Measurements from ENCODE around the gene MB. TPM values are rescaled to one million over a fixed set of nuclear protein-coding genes. Genes with fewer than 3 reads are reported as not detected.

The MB gene
- total RNA-seq, 2 donors from 2014 or later = 1.3 TPM; not detected in 1

DNA sequence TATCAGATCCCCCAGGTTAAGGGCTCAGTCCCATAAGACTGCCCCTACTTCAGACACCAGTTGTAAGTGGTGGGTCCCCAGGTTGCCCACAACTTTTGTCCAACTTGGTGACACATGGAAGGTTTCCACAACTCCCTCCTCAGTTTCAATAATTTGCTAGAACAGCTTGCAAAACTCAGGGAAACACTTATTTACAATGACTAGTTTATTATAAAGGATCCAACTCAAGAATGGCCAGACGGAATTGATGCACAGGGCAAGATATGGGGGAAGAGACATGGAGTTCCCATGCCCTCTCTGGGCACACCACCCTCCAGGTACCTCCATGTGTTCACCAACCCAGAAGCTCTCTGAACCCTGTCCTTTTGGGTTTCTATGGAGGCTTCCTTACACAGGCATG is 36.7 kb upstream of the MB start:
- H3K27me3 ChIP-seq = no peaks in the 10 kb centered on the region
- no peak for TF ChIP-seq POLR2A (IDR thresholded peaks at IDR 0.05)
- TF ChIP-seq, protein P1, sequence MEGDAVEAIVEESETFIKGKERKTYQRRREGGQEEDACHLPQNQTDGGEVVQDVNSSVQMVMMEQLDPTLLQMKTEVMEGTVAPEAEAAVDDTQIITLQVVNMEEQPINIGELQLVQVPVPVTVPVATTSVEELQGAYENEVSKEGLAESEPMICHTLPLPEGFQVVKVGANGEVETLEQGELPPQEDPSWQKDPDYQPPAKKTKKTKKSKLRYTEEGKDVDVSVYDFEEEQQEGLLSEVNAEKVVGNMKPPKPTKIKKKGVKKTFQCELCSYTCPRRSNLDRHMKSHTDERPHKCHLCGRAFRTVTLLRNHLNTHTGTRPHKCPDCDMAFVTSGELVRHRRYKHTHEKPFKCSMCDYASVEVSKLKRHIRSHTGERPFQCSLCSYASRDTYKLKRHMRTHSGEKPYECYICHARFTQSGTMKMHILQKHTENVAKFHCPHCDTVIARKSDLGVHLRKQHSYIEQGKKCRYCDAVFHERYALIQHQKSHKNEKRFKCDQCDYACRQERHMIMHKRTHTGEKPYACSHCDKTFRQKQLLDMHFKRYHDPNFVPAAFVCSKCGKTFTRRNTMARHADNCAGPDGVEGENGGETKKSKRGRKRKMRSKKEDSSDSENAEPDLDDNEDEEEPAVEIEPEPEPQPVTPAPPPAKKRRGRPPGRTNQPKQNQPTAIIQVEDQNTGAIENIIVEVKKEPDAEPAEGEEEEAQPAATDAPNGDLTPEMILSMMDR (IDR thresholded peaks at IDR 0.05) = no peak
- intact Hi-C loops (cut with DNase I) = no loop called here
- WGBS, 2 donors = 87 to 93% methylated on average over 1 of the region's 1 CpG
- ATAC-seq = no peak
- H3K27ac ChIP-seq = no peak overlapping the region
- no peak overlapping the region for H3K4me3 ChIP-seq
- peaks cover 0 to 4% of the 10 kb centered on the region in 2 donors for H3K36me3 ChIP-seq (replicated peaks in 1 of 2; ENCODE audit: insufficient read depth in 1 of 2, low read depth in 2 of 2)
- peaks cover 10% of the 10 kb centered on the region for H3K4me1 ChIP-seq
- DNase-seq = no peak
- H3K9me3 ChIP-seq = no peaks in the 10 kb centered on the region

DNA sequence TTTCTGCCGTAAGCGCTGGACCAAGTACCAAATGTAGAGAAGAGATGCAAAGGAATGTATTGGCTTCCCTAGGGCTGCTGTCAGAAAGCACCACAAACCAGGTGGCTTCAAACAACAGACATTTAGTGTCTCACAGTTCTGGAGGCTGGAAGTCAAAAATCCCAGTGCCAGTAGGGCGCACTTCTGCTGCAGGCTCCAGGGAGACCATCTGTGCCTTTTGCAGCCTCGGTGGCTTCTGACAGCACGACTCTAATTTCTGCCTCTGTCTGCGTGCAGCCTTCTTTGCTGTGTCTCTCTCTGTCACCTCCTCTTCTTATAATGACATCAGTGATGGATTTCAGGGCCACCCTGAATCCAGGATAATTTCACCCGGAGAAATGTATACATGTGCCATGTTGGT is 34.0 kb upstream of the MB start:
- no peak for TF ChIP-seq POLR2A (IDR thresholded peaks at IDR 0.05)
- TF ChIP-seq, protein P1 (IDR thresholded peaks at IDR 0.05) = no peak
- intact Hi-C loops (cut with DNase I) = no loop called here
- ATAC-seq = no peak

DNA sequence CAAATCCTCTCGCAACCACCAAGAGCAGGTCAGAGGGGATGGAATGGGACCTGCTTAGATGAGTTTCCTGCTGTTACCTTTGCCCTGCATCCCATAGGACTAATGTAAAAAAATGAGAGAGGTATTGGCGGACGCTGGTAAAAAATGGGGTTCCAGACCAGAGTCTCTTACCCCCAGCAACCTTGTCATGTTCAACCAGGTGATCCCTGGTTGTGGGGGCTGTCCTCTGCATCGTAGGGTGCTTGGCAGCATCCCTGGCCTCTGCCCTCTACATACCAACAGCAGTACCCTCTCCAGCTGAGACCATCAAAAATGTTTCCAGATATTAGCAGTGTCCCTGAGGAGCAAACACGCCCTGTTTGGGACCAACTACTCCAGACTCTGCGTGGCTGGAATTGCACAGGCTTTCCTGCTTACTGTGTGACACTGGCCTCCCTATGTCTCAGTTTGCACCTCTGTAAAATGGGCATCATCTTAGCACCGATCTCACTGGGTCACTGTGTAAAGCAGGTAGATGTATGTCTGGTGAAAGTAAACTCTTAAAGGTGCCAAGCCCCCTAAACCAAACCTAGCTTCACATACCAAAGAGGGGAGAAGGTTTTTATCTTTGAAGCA is 32.6 kb upstream of the MB start:
- Histone ChIP-seq H3K4me1 (peaks cover 13% of the 10 kb centered on the region), H3K27ac (peak overlapping the region in 1 of 4 donors; percentile 86), H3K36me3 (replicated peaks in 1 of 2; ENCODE audit: insufficient read depth in 1 of 2, low read depth in 2 of 2) (no peaks in the 10 kb centered on the region), H3K4me3 (no peak overlapping the region), H3K27me3 (no peaks in the 10 kb centered on the region), H3K9me3 (no peaks in the 10 kb centered on the region)
- DNase-seq (no peak), ATAC-seq (no peak)
- intact Hi-C loops (cut with DNase I) = no loop called here
- WGBS, 2 donors = 75 to 78% methylated on average over 7 of the region's 7 CpGs
- TF ChIP-seq, protein P1 (IDR thresholded peaks at IDR 0.05) = no peak
- no peak for TF ChIP-seq POLR2A (IDR thresholded peaks at IDR 0.05)

More for the DNA sequence above, 34.0 kb upstream of the MB start:
- no peaks in the 10 kb centered on the region for H3K36me3 ChIP-seq (replicated peaks in 1 of 2; ENCODE audit: insufficient read depth in 1 of 2, low read depth in 2 of 2)
- no peak overlapping the region for H3K27ac ChIP-seq
- no peak for DNase-seq
- no peaks in the 10 kb centered on the region for H3K9me3 ChIP-seq
- no peak overlapping the region for H3K4me3 ChIP-seq
- H3K4me1 ChIP-seq = peaks cover 13% of the 10 kb centered on the region
- 96 to 97% methylated on average over 7 of the region's 7 CpGs for WGBS, 2 donors
- no peaks in the 10 kb centered on the region for H3K27me3 ChIP-seq

DNA sequence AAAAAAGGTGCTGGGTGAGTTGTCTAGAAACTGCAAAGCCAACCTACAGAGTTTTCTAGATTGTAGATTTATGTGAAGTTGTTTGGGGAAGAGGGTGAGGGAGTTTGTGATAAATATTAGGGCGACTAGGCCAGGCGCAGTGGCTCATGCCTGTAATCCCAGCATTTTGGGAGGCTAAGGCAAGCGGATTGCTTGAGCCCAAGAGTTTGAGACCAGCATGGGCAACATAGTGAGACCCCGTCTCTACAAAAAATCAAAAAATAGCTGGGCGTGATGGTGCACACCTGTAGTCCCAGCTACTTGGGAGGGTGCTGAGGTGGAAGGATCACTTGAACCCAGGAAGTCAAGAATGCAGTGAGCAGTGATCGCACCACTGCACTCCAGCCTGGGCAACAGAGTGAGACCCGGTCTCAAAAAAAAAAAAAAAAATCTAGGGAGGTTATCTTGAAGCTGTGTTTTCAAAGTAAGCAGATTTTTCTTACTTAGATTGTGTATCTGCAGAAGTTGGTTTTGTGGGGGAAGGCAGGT is 32.0 kb upstream of the MB start:
- DNase-seq = no peak
- Histone ChIP-seq H3K4me3 (peak overlapping the region in 1 of 2 donors; percentile 24), H3K27me3 (no peaks in the 10 kb centered on the region), H3K4me1 (peaks cover 13% of the 10 kb centered on the region), H3K9me3 (no peaks in the 10 kb centered on the region), H3K36me3 (replicated peaks in 1 of 2; ENCODE audit: insufficient read depth in 1 of 2, low read depth in 2 of 2) (no peaks in the 10 kb centered on the region), H3K27ac (peak overlapping the region; percentile 55 to 86 (median 82))
- ATAC-seq = no peak
- TF ChIP-seq, protein P1 (IDR thresholded peaks at IDR 0.05) = no peak
- no peak for TF ChIP-seq POLR2A (IDR thresholded peaks at IDR 0.05)
- intact Hi-C loops (cut with DNase I) = no loop called here
- WGBS, 2 donors = 60 to 75% methylated on average over 7 of the region's 7 CpGs
